HG03159 (cell line): ENCODE measurements around the gene EXOSC9.

Source experiments
- ATAC-seq: cut with Tn5 transposase; IDR thresholded peaks from one replicate; pipeline ENCODE4 v1.9.1; 2021; ENCODE audit warnings: mild to moderate bottlenecking, moderate library complexity; ENCODE audit not compliant: unreplicated experiment

EXOSC9 gene

GRCh38 chr4:121823505-121824170, 22.5 kb downstream of the EXOSC9 start, which contains the start of gene CCNA2:
Gene CCNA2, minus strand, starts transcription at chr4:121823883. Its CDS starts 255 bp downstream, at chr4:121823628.
- ATAC-seq, result peak; percentile 95

- ATAC-seq, result no peak
These were observed 23.0 kb downstream of the EXOSC9 start for GRCh38 chr4:121824171-121824527.

DNA sequence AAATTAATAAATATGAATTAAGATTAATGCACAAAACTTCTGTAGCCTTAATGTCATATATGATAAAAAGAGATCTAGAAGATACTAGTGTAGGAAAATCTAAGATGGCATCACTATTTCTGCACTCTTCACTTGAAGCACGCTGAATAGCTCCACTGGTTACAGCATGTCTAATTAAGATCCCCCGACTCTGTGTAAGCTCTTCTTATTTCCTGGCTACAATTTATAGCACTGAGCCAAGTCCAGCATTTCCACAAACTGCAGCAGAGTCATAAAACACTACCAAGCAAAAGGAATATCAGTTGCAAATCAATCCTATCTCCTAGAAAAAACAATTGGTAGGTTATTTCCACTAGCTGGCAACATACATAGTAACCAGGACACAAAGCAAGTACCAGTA, 23.8 kb downstream of the EXOSC9 start:
- no peak for ATAC-seq

DNA sequence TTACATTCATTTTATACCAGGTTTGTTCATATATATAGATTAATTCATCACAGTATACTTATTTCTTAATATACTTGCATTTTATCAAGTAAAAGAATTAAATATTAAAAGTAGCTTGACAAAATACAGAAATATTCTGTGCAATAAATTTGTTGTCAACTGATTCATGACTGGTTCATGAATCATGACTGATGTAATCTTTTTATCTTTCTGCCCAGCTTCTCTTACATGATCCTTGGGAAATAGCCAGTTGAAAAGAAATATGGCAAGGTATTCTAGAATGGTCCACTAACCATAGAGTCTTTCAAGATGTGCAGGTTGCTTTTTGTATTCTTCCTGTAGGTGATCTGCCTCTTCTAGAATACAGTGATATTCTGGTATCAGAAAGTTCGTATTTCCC, 26.7 kb downstream of the EXOSC9 start:
- no peak for ATAC-seq

DNA sequence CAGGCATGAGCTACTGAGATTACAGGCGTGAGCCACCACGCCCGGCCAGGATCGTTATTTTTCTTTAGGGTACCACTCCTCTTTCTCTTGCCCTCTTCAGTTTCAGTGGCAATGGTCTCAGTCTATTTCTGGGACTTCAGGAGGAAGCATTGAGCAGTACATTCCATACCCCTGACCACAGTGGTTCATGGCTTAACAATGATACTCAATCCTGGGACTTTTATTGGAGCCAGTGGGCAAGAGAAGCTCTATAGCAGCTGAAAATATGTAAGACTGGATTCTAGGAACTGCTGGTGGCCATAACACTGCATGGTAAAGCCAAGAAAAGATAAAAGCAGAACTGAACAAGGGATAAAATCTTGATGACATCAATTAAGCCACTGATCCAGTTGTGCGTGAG, 28.4 kb downstream of the EXOSC9 start:
- no peak for ATAC-seq

GRCh38 chr4:121838136-121838535, 37.0 kb downstream of the EXOSC9 start:
- ATAC-seq, result no peak

DNA sequence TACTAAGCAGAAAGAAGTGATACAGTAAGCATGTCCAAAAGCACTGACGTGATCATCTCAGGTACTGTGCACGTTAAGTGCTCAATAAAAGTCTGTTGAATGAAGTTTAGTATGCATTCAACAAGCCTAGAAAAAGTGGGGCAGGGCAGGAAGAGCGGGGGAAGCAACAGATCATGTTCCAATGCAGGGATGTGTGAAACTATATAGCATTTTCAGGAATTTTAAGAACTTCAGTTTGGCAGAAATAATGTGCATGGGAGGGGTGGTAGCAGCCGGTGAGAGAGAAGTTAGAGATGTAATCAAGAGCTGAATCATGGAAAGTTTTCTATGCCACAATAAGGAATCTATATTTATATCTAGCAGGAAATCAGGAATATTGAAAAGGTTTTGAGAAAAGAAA, 41.7 kb downstream of the EXOSC9 start:
- ATAC-seq, result no peak

DNA sequence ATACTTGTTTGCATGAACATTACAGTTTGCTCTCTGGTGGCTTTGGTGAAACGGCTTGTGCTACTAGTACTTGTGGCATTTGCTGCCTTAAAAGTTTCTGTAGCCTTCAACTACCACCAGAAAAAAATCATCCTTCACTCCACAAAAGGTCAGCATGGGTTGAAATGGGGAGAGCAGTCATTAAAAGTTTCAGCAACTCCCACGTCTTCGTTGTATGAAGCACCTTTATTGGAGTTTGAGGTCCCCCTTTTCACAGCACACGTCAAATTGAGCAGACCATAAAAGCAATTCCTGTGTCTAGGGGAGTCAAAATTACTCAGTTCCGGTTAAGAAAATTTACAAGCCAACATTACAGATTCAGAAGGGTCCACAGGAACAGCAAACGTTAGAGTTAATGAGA, 45.5 kb downstream of the EXOSC9 start:
- no peak for ATAC-seq

DNA sequence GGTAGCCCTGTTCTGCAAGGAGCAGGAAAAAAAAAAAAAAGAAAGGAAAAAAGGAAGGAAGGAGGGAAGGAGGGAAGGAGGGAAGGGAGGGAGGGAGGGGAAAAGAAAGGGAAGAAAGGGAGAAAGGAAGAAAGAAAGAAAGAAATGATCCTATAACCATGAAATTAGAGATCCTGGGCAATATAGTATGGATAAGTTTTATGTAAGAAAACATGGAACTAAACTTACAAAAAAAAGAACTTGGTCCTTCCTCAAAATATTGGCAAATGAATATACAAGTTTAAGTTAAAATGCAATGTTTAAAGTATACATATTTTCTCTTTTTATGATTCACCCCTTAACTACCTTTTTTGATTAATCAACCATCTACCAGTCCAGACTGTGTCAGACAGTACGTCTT, 50.2 kb downstream of the EXOSC9 start:
- no peak for ATAC-seq

DNA sequence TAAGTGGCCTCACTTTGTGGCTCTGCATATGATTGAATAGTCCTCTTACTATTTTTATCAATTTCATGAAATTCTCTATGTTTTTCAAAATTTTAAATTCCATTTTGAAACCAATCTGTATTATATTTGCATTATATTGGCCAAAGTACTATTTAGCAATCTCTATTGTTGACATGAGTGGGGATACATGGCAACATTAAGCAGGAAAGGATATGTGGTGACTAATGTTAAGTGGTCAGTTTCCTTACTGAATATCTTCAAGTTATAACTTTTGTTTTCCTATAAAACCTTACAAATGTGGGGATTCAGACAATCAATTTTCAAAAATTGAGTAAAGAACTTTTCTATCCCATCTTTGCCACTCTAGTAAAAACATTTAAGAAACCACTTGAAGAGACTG, 59.0 kb downstream of the EXOSC9 start:
- no peak for ATAC-seq

DNA sequence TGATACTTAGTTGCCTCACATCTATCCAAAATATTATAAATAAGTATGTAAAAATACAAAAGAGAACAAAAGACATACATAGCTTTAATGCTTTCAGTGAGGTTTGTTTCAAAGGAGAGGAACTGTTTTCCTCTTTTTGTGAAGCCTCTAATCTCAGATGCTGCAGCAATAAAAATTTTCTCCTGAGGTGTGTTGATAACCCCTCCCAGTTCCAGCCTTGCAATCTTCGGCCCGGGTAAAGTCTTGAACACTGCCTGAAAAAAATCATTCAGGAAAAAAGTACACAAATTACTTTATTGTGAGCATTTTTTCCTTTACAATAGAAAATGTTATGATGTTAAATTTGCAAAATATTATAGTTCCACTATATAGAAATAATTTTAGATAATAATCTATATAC, 60.3 kb downstream of the EXOSC9 start:
- ATAC-seq, result no peak

- no peak for ATAC-seq
These were observed 62.7 kb downstream of the EXOSC9 start for GRCh38 chr4:121863799-121864198.
